HEK293 (cell line): ENCODE results near the gene RAB40C.

Experiments
- CTCF ChIA-PET: fragments of 350-600 bp; formaldehyde crosslinking; extraction: SDS; loops from one replicate; lab custom pipeline; 2021; ENCODE audit warnings: antibody characterized with exemption; lab: Yijun Ruan, JAX
- POLR2A ChIA-PET: fragments of 300-600 bp; formaldehyde crosslinking; extraction: SDS; loops from one replicate; lab custom pipeline; 2020; ENCODE audit warnings: antibody characterized with exemption, inconsistent platforms; lab: Yijun Ruan, JAX
- H3K27ac ChIP-seq: fragments of 200-500 bp; sonication (Bioruptor generic); 2 replicates; pipeline ENCODE4 v1.5.1; 2014; ENCODE audit warnings: low read depth, low read length, control low read depth, inconsistent platforms; ENCODE audit errors: extremely low read depth
- H3K36me3 ChIP-seq, 2 experiments: fragments of 200-500 bp in 1 of 2; sonication (Bioruptor generic) in 1 of 2; 1 replicate in 1 of 2; 2 replicates in 1 of 2; pipeline ENCODE4 v1.5.1; 2014 to 2017; ENCODE audit warnings: inconsistent platforms in 2 of 2, low read length in 2 of 2; ENCODE audit not compliant: control insufficient read depth in 2 of 2, insufficient read depth in 1 of 2
- H3K4me1 ChIP-seq: fragments of 200-500 bp; sonication (Bioruptor generic); 2 replicates; pipeline ENCODE4 v1.5.1; 2014; ENCODE audit warnings: mild to moderate bottlenecking, low read length, inconsistent platforms; ENCODE audit not compliant: control insufficient read depth, insufficient read depth
- H3K4me3 ChIP-seq: 2 replicates; pipeline ENCODE4 v1.5.1; 2011; ENCODE audit warnings: low read depth, mild to moderate bottlenecking, control low read depth, low read length, moderate library complexity
- H3K9me3 ChIP-seq: fragments of 200-500 bp; sonication (Bioruptor generic); 2 replicates; pipeline ENCODE4 v1.5.1; 2014; ENCODE audit warnings: low read depth, low read length, inconsistent platforms; ENCODE audit not compliant: control insufficient read depth, insufficient read depth
- GLIS2 ChIP-seq: fragments of 450-650 bp; formaldehyde crosslinking; IDR thresholded peaks from 2 replicates; pipeline ENCODE4 v1.5.1; 2016; ENCODE audit warnings: missing biosample characterization, missing genetic modification characterization
- HIC1 ChIP-seq: fragments of 450-650 bp; formaldehyde crosslinking; IDR thresholded peaks from 2 replicates; pipeline ENCODE4 v1.5.1; 2016; ENCODE audit warnings: missing biosample characterization, missing genetic modification characterization
- KLF10 ChIP-seq: fragments of 450-650 bp; IDR thresholded peaks from 2 replicates; pipeline ENCODE4 v1.5.1; 2018; ENCODE audit warnings: missing biosample characterization, mild to moderate bottlenecking, missing genetic modification characterization
- MYNN ChIP-seq: fragments of 450-650 bp; formaldehyde crosslinking; IDR thresholded peaks from 2 replicates; pipeline ENCODE4 v1.5.1; 2016; ENCODE audit warnings: missing biosample characterization, missing genetic modification characterization, borderline replicate concordance
- YY1 ChIP-seq: fragments of 450-650 bp; formaldehyde crosslinking; IDR thresholded peaks from 2 replicates; pipeline ENCODE4 v1.5.1; 2018; ENCODE audit warnings: missing biosample characterization, missing genetic modification characterization
- ZBTB1 ChIP-seq: fragments of 450-650 bp; formaldehyde crosslinking; IDR thresholded peaks from 2 replicates; pipeline ENCODE4 v1.5.1; 2016; ENCODE audit warnings: missing biosample characterization, missing genetic modification characterization
- ZNF211 ChIP-seq: fragments of 450-650 bp; formaldehyde crosslinking; IDR thresholded peaks from 2 replicates; pipeline ENCODE4 v1.5.1; 2016; ENCODE audit warnings: low read depth, missing biosample characterization, missing genetic modification characterization
- ZNF707 ChIP-seq: fragments of 450-650 bp; formaldehyde crosslinking; IDR thresholded peaks from 2 replicates; pipeline ENCODE4 v1.5.1; 2016; ENCODE audit warnings: missing biosample characterization, missing genetic modification characterization
- TF ChIP-seq, protein P1 (sequence below): fragments of 450-650 bp; formaldehyde crosslinking; IDR thresholded peaks from 2 replicates; pipeline ENCODE4 v1.5.1; 2016; ENCODE audit warnings: missing biosample characterization, missing genetic modification characterization
- TF ChIP-seq, protein P2 (sequence below): fragments of 450-650 bp; formaldehyde crosslinking; IDR thresholded peaks from 2 replicates; pipeline ENCODE4 v1.5.1; 2017; ENCODE audit warnings: missing biosample characterization, missing genetic modification characterization
- TF ChIP-seq, protein P3 (sequence below): fragments of 450-650 bp; formaldehyde crosslinking; IDR thresholded peaks from 2 replicates; pipeline ENCODE4 v1.5.1; 2016; ENCODE audit warnings: missing biosample characterization, missing genetic modification characterization

RAB40C gene

GRCh38 chr16:559411-560203 is 30.3 kb upstream of the RAB40C start (continued):
- no peak for TF ChIP-seq ZNF211
- TF ChIP-seq, protein P1, sequence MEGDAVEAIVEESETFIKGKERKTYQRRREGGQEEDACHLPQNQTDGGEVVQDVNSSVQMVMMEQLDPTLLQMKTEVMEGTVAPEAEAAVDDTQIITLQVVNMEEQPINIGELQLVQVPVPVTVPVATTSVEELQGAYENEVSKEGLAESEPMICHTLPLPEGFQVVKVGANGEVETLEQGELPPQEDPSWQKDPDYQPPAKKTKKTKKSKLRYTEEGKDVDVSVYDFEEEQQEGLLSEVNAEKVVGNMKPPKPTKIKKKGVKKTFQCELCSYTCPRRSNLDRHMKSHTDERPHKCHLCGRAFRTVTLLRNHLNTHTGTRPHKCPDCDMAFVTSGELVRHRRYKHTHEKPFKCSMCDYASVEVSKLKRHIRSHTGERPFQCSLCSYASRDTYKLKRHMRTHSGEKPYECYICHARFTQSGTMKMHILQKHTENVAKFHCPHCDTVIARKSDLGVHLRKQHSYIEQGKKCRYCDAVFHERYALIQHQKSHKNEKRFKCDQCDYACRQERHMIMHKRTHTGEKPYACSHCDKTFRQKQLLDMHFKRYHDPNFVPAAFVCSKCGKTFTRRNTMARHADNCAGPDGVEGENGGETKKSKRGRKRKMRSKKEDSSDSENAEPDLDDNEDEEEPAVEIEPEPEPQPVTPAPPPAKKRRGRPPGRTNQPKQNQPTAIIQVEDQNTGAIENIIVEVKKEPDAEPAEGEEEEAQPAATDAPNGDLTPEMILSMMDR (tag by site-specific recombination): 0 out of 2 replicates have a peak, but pooled peaks have one; percentile 19
- TF ChIP-seq, all 188 proteins: peak for 10

- no peaks in the 10 kb centered on the region for H3K36me3 ChIP-seq
- no peaks in the 10 kb centered on the region for H3K9me3 ChIP-seq
- ChIA-PET CTCF (no interaction called here), POLR2A (no interaction called here)
- TF ChIP-seq, protein P2, sequence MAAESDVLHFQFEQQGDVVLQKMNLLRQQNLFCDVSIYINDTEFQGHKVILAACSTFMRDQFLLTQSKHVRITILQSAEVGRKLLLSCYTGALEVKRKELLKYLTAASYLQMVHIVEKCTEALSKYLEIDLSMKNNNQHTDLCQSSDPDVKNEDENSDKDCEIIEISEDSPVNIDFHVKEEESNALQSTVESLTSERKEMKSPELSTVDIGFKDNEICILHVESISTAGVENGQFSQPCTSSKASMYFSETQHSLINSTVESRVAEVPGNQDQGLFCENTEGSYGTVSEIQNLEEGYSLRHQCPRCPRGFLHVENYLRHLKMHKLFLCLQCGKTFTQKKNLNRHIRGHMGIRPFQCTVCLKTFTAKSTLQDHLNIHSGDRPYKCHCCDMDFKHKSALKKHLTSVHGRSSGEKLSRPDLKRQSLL (tag by site-specific recombination): peak; percentile 13; the same call in 1 of the 2 replicates
- TF ChIP-seq ZBTB1 (tag by site-specific recombination): no peak
- no peaks in the 10 kb centered on the region; the same call in 1 of the 2 replicates for H3K4me1 ChIP-seq
- H3K4me3 ChIP-seq: no peak within 1 kb of the TSS
- no peak within 1 kb of the TSS; the same call in 1 of the 2 replicates for H3K27ac ChIP-seq
Observed at GRCh38 chr16:560204-560700, 29.6 kb upstream of the RAB40C start, which contains the start of gene PRR35. Gene PRR35, plus strand, starts transcription at chr16:560394. Its CDS starts 2,901 bp downstream, at chr16:563295.

- TF ChIP-seq KLF10 (no peak), GLIS2 (0 out of 2 replicates have a peak, but pooled peaks have one; percentile 29), ZNF707 (no peak), HIC1 (peak; percentile 70; the same call in 1 of the 2 replicates), YY1 (tag by site-specific recombination) (no peak), MYNN (tag by site-specific recombination) (no peak)
- TF ChIP-seq, protein P3, sequence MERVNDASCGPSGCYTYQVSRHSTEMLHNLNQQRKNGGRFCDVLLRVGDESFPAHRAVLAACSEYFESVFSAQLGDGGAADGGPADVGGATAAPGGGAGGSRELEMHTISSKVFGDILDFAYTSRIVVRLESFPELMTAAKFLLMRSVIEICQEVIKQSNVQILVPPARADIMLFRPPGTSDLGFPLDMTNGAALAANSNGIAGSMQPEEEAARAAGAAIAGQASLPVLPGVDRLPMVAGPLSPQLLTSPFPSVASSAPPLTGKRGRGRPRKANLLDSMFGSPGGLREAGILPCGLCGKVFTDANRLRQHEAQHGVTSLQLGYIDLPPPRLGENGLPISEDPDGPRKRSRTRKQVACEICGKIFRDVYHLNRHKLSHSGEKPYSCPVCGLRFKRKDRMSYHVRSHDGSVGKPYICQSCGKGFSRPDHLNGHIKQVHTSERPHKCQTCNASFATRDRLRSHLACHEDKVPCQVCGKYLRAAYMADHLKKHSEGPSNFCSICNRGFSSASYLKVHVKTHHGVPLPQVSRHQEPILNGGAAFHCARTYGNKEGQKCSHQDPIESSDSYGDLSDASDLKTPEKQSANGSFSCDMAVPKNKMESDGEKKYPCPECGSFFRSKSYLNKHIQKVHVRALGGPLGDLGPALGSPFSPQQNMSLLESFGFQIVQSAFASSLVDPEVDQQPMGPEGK: 0 out of 2 replicates have a peak, but pooled peaks have one; percentile 41
- Histone ChIP-seq H3K4me3 (no peak overlapping the region), H3K36me3 (no peaks in the 10 kb centered on the region), H3K27ac (no peak overlapping the region; the same call in 1 of the 2 replicates), H3K4me1 (no peaks in the 10 kb centered on the region; the same call in 1 of the 2 replicates), H3K9me3 (no peaks in the 10 kb centered on the region)
- ChIA-PET CTCF (no interaction called here), POLR2A (no interaction called here)
Observed at GRCh38 chr16:560701-561412, 29.0 kb upstream of the RAB40C start.
